Esophagus squamous epithelium (tissue), 4 donors: ENCODE measurements around the gene CAMKMT.

Experiments
- POLR2A ChIP-seq, 4 donors: fragments of 450-650 bp; IDR thresholded peaks; one replicate each; pipeline ENCODE4 v1.6.1; 2017; ENCODE audit warnings: antibody characterized with exemption in 4 of 4, mild to moderate bottlenecking in 4 of 4, moderate library complexity in 3 of 4
- TF ChIP-seq, protein P1 (sequence below), 6 experiments: fragments of 450-650 bp in 4 of 6; fragments of 200-600 bp in 2 of 6; sonication (generic) in 2 of 6; IDR thresholded peaks; one replicate each; pipeline ENCODE4 v1.5.1; 2016 to 2019; ENCODE audit warnings: antibody characterized with exemption in 6 of 6, mild to moderate bottlenecking in 4 of 6, moderate library complexity in 4 of 6

DNA sequence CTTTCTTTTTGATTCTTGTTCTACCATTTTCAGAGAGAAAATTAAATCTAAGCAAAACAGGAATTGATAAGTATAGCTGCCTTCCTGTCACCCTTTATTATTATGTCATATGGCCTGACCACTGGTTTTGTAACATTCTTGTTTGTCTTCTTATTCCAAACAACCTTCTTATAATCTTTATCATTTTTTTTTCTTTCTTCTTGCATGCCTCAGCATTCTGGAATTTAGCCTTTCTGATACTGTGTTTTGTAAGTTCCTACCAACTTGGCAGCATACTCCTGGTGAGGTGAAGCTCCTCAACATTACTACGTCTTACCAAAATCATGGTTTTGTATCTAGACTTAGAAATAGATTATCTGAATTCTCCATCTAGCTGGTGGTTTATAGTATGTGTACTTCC lies 199.2 kb downstream of the CAMKMT start:
- TF ChIP-seq, protein P1, sequence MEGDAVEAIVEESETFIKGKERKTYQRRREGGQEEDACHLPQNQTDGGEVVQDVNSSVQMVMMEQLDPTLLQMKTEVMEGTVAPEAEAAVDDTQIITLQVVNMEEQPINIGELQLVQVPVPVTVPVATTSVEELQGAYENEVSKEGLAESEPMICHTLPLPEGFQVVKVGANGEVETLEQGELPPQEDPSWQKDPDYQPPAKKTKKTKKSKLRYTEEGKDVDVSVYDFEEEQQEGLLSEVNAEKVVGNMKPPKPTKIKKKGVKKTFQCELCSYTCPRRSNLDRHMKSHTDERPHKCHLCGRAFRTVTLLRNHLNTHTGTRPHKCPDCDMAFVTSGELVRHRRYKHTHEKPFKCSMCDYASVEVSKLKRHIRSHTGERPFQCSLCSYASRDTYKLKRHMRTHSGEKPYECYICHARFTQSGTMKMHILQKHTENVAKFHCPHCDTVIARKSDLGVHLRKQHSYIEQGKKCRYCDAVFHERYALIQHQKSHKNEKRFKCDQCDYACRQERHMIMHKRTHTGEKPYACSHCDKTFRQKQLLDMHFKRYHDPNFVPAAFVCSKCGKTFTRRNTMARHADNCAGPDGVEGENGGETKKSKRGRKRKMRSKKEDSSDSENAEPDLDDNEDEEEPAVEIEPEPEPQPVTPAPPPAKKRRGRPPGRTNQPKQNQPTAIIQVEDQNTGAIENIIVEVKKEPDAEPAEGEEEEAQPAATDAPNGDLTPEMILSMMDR (IDR thresholded peaks at IDR 0.05), result no peak
- no peak for TF ChIP-seq POLR2A (IDR thresholded peaks at IDR 0.05)
